ENCODE results near the gene TRIM63. TPM values are rescaled to one million over a fixed set of nuclear protein-coding genes. Genes with fewer than 3 reads are reported as not detected.

Gene TRIM63
- total and polyA plus RNA-seq, 8 donors = 0.09 to 0.52 (median 0.33) TPM; not detected in 2

DNA sequence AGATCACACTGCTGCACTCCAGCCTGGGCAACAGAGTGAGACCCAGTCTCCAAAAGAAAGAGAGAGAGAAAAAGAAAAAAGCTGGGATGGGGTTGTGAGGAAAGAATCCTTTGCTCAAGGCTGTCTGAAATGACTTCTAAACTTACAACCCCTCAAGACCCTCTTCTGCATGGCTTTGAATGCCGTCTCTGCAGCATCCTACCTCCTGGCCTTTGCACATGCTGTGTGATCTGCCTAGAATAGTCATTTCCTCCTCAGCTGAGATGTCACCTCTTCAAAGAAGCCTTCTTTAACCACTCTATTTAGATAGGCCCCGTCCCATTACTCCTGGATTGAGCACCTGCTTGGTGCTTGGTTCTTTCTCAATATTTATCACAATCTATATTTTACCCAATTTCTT, 17.4 kb upstream of the TRIM63 start:
- Histone ChIP-seq H3K9me3 (no peaks in the 10 kb centered on the region), H3K27me3 (no peaks in the 10 kb centered on the region), H3K4me1 (peaks cover 0 to 7% (median 4%) of the 10 kb centered on the region in 3 donors), H3K27ac (no peak overlapping the region), H3K36me3 (no peaks in the 10 kb centered on the region), H3K4me3 (no peak overlapping the region)
- TF ChIP-seq, protein P1, sequence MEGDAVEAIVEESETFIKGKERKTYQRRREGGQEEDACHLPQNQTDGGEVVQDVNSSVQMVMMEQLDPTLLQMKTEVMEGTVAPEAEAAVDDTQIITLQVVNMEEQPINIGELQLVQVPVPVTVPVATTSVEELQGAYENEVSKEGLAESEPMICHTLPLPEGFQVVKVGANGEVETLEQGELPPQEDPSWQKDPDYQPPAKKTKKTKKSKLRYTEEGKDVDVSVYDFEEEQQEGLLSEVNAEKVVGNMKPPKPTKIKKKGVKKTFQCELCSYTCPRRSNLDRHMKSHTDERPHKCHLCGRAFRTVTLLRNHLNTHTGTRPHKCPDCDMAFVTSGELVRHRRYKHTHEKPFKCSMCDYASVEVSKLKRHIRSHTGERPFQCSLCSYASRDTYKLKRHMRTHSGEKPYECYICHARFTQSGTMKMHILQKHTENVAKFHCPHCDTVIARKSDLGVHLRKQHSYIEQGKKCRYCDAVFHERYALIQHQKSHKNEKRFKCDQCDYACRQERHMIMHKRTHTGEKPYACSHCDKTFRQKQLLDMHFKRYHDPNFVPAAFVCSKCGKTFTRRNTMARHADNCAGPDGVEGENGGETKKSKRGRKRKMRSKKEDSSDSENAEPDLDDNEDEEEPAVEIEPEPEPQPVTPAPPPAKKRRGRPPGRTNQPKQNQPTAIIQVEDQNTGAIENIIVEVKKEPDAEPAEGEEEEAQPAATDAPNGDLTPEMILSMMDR (IDR thresholded peaks at IDR 0.05) = no peak
- DNase-seq (no peak), ATAC-seq (no peak), FAIRE-seq (no peak)
- intact Hi-C loops (cut with DNase I) = no loop called here
- 85 to 91% methylated on average over 2 of the region's 2 CpGs for WGBS, 2 donors

DNA sequence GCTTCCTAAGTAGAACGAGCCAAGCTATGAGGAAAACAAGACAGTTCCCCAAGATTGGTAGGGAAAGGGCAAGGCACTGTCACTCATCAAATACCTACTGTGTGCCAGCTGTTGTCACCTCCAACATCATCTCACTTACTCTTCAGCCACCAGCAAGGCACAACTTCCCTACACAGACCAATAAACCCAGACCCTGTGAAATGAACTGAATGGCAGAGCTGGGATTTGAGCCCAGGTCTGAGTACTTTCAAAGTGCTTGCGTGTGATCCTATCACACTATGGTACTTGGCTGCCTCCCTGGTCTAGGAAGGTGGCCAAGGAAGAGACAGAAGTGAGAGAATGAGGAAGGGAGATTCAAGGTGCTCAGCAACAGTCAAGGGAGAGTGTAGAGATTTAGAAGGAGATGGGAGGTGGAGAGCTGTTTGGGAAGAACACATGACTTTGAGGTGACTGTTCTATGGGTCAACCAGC, 16.7 kb upstream of the TRIM63 start:
- no peak for ATAC-seq
- WGBS, 2 donors = 44 to 58% methylated on average over 2 of the region's 2 CpGs

DNA sequence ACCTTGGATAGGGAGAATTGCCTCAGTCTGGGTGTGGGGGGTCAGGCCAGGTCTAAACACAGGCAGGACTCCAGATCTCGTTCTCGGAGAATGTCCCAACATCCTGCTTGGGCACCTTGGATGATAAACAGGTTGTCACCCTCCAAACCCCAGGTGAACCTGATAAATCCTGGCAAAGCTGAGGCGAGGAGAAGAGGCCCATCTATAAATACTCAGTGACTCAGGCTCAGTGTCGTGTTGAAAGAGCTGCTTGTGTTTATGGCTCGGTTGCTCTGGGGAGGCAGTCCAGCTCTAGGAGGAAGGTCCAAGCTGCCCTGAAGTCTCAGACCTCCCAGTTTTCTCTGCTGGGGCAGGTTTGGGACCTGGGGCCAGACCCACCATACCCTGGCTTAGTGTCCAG, 15.8 kb upstream of the TRIM63 start:
- ATAC-seq (peak in 1 of 4 donors; percentile 33), DNase-seq (no peak), FAIRE-seq (no peak)
- peaks cover 0 to 16% (median 7%) of the 10 kb centered on the region in 3 donors for H3K4me1 ChIP-seq
- no peaks in the 10 kb centered on the region for H3K27me3 ChIP-seq
- 65 to 68% methylated on average over 5 of the region's 5 CpGs for WGBS, 2 donors
- no peak overlapping the region for H3K27ac ChIP-seq
- intact Hi-C loops (cut with DNase I) = no loop called here
- TF ChIP-seq, protein P1 (IDR thresholded peaks at IDR 0.05) = no peak
- H3K4me3 ChIP-seq = no peak overlapping the region
- no peaks in the 10 kb centered on the region for H3K9me3 ChIP-seq
- H3K36me3 ChIP-seq = no peaks in the 10 kb centered on the region

More for the DNA sequence above, 16.7 kb upstream of the TRIM63 start:
- DNase-seq (no peak), FAIRE-seq (no peak)
- Histone ChIP-seq H3K4me1 (peaks cover 0 to 11% (median 7%) of the 10 kb centered on the region in 3 donors), H3K27ac (no peak overlapping the region), H3K36me3 (no peaks in the 10 kb centered on the region), H3K4me3 (no peak overlapping the region), H3K27me3 (no peaks in the 10 kb centered on the region), H3K9me3 (no peaks in the 10 kb centered on the region)
- TF ChIP-seq, protein P1 (IDR thresholded peaks at IDR 0.05) = no peak
- intact Hi-C loops (cut with DNase I) = no loop called here

DNA sequence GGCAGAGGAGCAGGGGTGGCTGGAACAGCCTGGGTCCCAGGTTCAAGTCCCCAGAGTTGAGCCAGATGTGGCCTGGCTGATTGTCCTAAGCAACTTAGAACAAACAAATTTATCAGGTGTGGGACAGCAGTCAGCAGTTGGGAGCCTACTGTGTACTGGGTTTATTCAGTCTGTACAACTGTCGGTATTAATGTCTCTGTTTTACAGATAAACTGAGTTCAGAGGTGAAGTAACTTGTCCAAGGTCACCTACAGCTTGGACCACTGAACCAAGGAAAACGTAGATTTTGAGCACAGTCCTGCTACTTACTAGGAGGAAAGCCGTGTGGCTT, 14.6 kb upstream of the TRIM63 start:
- Histone ChIP-seq H3K9me3 (no peaks in the 10 kb centered on the region), H3K36me3 (no peaks in the 10 kb centered on the region), H3K4me3 (no peak overlapping the region), H3K27me3 (no peaks in the 10 kb centered on the region), H3K4me1 (peaks cover 0 to 18% (median 7%) of the 10 kb centered on the region in 3 donors), H3K27ac (no peak overlapping the region)
- TF ChIP-seq, protein P1 (IDR thresholded peaks at IDR 0.05) = no peak
- ATAC-seq (no peak), DNase-seq (no peak), FAIRE-seq (no peak)
- WGBS, 2 donors = 42 to 43% methylated on average over 3 of the region's 3 CpGs
- intact Hi-C loops (cut with DNase I) = no loop called here

DNA sequence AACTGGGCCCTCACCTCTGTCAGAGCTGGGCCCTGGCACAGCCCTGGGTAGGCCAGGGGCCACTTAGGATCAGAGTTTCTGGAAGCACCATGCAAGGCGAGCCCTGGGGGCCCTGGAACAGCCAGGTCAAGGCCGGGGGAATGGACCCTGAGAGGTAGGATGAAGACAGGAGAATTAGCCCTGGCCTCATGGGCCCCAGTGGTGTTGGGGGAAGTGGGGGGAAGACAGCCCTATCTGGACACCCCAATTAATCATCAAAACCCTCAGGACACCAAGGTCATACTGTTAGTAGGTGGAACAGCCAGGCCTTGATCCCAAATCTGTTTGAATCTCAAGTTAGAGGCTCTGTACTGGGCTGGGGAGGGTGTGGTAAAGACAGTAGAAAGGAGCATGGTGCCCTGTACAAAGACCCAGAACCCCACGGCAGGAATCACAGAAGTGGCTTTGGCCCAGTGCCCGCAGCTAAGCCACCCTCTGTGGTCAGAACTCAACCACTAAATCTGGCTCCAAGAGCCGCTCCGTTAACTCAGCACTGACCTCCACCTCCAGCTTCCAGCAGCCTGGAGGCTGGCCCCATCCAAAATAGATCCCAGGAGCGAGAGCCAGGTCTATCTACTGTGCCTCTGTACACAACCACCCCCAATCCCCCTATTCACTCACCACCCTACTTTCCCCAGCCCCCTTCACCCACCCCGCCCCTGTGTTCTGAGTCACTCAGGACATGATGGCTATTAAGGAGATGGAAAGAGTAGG, 14.0 kb upstream of the TRIM63 start:
- Histone ChIP-seq H3K4me3 (no peak overlapping the region), H3K9me3 (no peaks in the 10 kb centered on the region), H3K27me3 (no peaks in the 10 kb centered on the region), H3K4me1 (peaks cover 0 to 18% (median 7%) of the 10 kb centered on the region in 3 donors), H3K36me3 (no peaks in the 10 kb centered on the region), H3K27ac (no peak overlapping the region)
- no peak for DNase-seq
- FAIRE-seq = no peak
- intact Hi-C loops (cut with DNase I) = no loop called here
- WGBS, 2 donors = 81 to 84% methylated on average over 8 of the region's 8 CpGs
- TF ChIP-seq, protein P1 (IDR thresholded peaks at IDR 0.05) = no peak
- no peak for ATAC-seq
